Liver (tissue), 3 donors: ENCODE measurements around the gene RAB31.

Experiments used
- EGR1 ChIP-seq, 2 donors: IDR thresholded peaks; 2 replicates each; pipeline ENCODE4 v1.6.1; 2016 to 2018; ENCODE audit warnings: antibody characterized with exemption in 2 of 2, low read depth in 2 of 2
- GABPA ChIP-seq, 2 donors: IDR thresholded peaks in 1 of 2; conservative IDR thresholded peaks in 1 of 2; 2 replicates each; pipeline ENCODE4 v1.6.1; 2016; ENCODE audit warnings: antibody characterized with exemption in 2 of 2, mild to moderate bottlenecking in 1 of 2, moderate library complexity in 1 of 2
- HNF4A ChIP-seq, 2 donors: conservative IDR thresholded peaks; 2 replicates each; pipeline ENCODE4 v1.6.1; 2016; ENCODE audit warnings: antibody characterized with exemption in 2 of 2, mild to moderate bottlenecking in 2 of 2
- HNF4G ChIP-seq: IDR thresholded peaks from 2 replicates; pipeline ENCODE4 v1.6.1; 2016; ENCODE audit warnings: antibody characterized with exemption
- JUND ChIP-seq, 2 donors: IDR thresholded peaks; 2 replicates each; pipeline ENCODE4 v1.6.1; 2016; ENCODE audit warnings: antibody characterized with exemption in 2 of 2
- RAD21 ChIP-seq, 2 donors: IDR thresholded peaks; 2 replicates each; pipeline ENCODE4 v1.6.1; 2016; ENCODE audit warnings: antibody characterized with exemption in 2 of 2, mild to moderate bottlenecking in 2 of 2
- RXRA ChIP-seq, 2 donors: IDR thresholded peaks; 2 replicates each; pipeline ENCODE4 v1.6.1; 2017 to 2018; ENCODE audit warnings: antibody characterized with exemption in 2 of 2, mild to moderate bottlenecking in 1 of 2
- SP1 ChIP-seq: IDR thresholded peaks from 2 replicates; pipeline ENCODE4 v1.6.1; 2018; ENCODE audit warnings: antibody characterized with exemption, mild to moderate bottlenecking
- TAF1 ChIP-seq: conservative IDR thresholded peaks from 2 replicates; pipeline ENCODE4 v1.6.1; 2016; ENCODE audit warnings: antibody characterized with exemption, mild to moderate bottlenecking
- YY1 ChIP-seq: IDR thresholded peaks from 2 replicates; pipeline ENCODE4 v1.6.1; 2016; ENCODE audit warnings: antibody characterized with exemption, mild to moderate bottlenecking
- TF ChIP-seq, protein P1 (sequence below): IDR thresholded peaks from 2 replicates; pipeline ENCODE4 v1.6.1; 2016; ENCODE audit warnings: antibody characterized with exemption, mild to moderate bottlenecking
- TF ChIP-seq, protein P2 (sequence below): IDR thresholded peaks from 2 replicates; pipeline ENCODE4 v1.6.1; 2016; ENCODE audit warnings: antibody characterized with exemption
- TF ChIP-seq, protein P3 (sequence below): fragments of 150-350 bp; IDR thresholded peaks from 2 replicates; pipeline ENCODE4 v1.5.1; 2017; ENCODE audit warnings: improper control_type of control experiment, low read depth, low read length; ENCODE audit not compliant: missing input control
- donor health status: healthy.
- donor health status: healthy.

DNA sequence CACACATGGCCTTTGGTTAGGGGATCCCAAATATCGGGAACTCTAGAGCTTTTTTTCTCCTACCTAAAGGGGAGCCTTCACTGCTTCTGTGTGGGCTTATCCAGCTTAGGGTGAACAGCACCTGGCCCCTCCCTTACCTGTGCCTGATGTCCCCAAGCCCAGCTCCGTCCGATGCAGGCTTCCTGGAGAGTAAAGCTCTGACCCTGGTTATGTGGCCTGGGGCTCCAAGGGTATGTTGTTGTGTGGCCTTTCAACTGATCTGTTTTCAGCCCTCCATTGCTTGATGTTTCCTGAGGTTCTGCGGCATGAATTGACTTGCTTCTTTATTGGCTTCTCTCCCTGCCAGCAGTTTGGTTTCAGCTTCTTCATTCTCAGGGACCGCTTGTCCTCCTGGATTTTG, 66.0 kb downstream of the RAB31 start:
- no peak for TF ChIP-seq EGR1 (IDR thresholded peaks at IDR 0.05; ENCODE audit: low read depth in 2 of 2)
- TF ChIP-seq HNF4A (conservative IDR thresholded peaks at IDR 0.05): no peak
- TF ChIP-seq, protein P1, sequence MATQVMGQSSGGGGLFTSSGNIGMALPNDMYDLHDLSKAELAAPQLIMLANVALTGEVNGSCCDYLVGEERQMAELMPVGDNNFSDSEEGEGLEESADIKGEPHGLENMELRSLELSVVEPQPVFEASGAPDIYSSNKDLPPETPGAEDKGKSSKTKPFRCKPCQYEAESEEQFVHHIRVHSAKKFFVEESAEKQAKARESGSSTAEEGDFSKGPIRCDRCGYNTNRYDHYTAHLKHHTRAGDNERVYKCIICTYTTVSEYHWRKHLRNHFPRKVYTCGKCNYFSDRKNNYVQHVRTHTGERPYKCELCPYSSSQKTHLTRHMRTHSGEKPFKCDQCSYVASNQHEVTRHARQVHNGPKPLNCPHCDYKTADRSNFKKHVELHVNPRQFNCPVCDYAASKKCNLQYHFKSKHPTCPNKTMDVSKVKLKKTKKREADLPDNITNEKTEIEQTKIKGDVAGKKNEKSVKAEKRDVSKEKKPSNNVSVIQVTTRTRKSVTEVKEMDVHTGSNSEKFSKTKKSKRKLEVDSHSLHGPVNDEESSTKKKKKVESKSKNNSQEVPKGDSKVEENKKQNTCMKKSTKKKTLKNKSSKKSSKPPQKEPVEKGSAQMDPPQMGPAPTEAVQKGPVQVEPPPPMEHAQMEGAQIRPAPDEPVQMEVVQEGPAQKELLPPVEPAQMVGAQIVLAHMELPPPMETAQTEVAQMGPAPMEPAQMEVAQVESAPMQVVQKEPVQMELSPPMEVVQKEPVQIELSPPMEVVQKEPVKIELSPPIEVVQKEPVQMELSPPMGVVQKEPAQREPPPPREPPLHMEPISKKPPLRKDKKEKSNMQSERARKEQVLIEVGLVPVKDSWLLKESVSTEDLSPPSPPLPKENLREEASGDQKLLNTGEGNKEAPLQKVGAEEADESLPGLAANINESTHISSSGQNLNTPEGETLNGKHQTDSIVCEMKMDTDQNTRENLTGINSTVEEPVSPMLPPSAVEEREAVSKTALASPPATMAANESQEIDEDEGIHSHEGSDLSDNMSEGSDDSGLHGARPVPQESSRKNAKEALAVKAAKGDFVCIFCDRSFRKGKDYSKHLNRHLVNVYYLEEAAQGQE: no peak
- TF ChIP-seq, protein P2, sequence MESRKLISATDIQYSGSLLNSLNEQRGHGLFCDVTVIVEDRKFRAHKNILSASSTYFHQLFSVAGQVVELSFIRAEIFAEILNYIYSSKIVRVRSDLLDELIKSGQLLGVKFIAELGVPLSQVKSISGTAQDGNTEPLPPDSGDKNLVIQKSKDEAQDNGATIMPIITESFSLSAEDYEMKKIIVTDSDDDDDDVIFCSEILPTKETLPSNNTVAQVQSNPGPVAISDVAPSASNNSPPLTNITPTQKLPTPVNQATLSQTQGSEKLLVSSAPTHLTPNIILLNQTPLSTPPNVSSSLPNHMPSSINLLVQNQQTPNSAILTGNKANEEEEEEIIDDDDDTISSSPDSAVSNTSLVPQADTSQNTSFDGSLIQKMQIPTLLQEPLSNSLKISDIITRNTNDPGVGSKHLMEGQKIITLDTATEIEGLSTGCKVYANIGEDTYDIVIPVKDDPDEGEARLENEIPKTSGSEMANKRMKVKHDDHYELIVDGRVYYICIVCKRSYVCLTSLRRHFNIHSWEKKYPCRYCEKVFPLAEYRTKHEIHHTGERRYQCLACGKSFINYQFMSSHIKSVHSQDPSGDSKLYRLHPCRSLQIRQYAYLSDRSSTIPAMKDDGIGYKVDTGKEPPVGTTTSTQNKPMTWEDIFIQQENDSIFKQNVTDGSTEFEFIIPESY: no peak
- TF ChIP-seq, protein P3, sequence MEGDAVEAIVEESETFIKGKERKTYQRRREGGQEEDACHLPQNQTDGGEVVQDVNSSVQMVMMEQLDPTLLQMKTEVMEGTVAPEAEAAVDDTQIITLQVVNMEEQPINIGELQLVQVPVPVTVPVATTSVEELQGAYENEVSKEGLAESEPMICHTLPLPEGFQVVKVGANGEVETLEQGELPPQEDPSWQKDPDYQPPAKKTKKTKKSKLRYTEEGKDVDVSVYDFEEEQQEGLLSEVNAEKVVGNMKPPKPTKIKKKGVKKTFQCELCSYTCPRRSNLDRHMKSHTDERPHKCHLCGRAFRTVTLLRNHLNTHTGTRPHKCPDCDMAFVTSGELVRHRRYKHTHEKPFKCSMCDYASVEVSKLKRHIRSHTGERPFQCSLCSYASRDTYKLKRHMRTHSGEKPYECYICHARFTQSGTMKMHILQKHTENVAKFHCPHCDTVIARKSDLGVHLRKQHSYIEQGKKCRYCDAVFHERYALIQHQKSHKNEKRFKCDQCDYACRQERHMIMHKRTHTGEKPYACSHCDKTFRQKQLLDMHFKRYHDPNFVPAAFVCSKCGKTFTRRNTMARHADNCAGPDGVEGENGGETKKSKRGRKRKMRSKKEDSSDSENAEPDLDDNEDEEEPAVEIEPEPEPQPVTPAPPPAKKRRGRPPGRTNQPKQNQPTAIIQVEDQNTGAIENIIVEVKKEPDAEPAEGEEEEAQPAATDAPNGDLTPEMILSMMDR: no peak
- TF ChIP-seq GABPA (IDR thresholded peaks at IDR 0.05 in 1 of 2, conservative IDR thresholded peaks at IDR 0.05 in 1 of 2): no peak
- TF ChIP-seq HNF4G: no peak
- no peak for TF ChIP-seq YY1
- no peak for TF ChIP-seq TAF1
- TF ChIP-seq RXRA (IDR thresholded peaks at IDR 0.05): no peak
- TF ChIP-seq RAD21 (IDR thresholded peaks at IDR 0.05): no peak
- no peak for TF ChIP-seq JUND (IDR thresholded peaks at IDR 0.05)
- no peak for TF ChIP-seq SP1
